H9 (cell line): ENCODE results near the gene KCNJ10. TPM values are rescaled to one million over a fixed set of nuclear protein-coding genes. Genes with fewer than 3 reads are reported as not detected.

Source experiments
- DNase-seq: peaks from one replicate; pipeline ENCODE4 v3.0.0-alpha.2; 2017
- H2AFZ ChIP-seq: one replicate; pipeline ENCODE4 v1.6.1; 2013; ENCODE audit warnings: mild to moderate bottlenecking, low read length, control low read depth, moderate library complexity
- H2AK5ac ChIP-seq: 2 replicates; pipeline ENCODE4 v1.6.1; 2013; ENCODE audit warnings: low read length, control low read depth, mixed read lengths; ENCODE audit not compliant: insufficient read length
- H2BK120ac ChIP-seq: one replicate; pipeline ENCODE4 v1.6.1; 2013; ENCODE audit warnings: low read depth, mild to moderate bottlenecking, low read length, control low read depth, inconsistent platforms; ENCODE audit not compliant: poor library complexity, severe bottlenecking
- H2BK12ac ChIP-seq: 2 replicates; pipeline ENCODE4 v1.6.1; 2013; ENCODE audit warnings: low read length, control low read depth, mixed read lengths, low read depth; ENCODE audit not compliant: insufficient read length
- H2BK15ac ChIP-seq: 2 replicates; pipeline ENCODE4 v1.6.1; 2013; ENCODE audit warnings: low read depth, low read length, control low read depth
- H2BK20ac ChIP-seq: one replicate; pipeline ENCODE4 v1.6.1; 2013; ENCODE audit warnings: low read depth, mild to moderate bottlenecking, low read length, control low read depth, inconsistent platforms; ENCODE audit not compliant: poor library complexity, severe bottlenecking
- H2BK5ac ChIP-seq: 2 replicates; pipeline ENCODE4 v1.6.1; 2013; ENCODE audit warnings: low read length, control low read depth, mixed read lengths; ENCODE audit not compliant: insufficient read length
- H3K14ac ChIP-seq: 2 replicates; pipeline ENCODE4 v1.6.1; 2013; ENCODE audit warnings: low read length, control low read depth; ENCODE audit not compliant: insufficient read depth
- H3K18ac ChIP-seq: 2 replicates; pipeline ENCODE4 v1.6.1; 2013; ENCODE audit warnings: low read depth, mild to moderate bottlenecking, mixed read lengths, low read length, control low read depth; ENCODE audit not compliant: insufficient read length
- H3K23ac ChIP-seq: 2 replicates; pipeline ENCODE4 v1.6.1; 2013; ENCODE audit warnings: low read length, control low read depth, mixed read lengths, low read depth; ENCODE audit not compliant: insufficient read length
- H3K23me2 ChIP-seq: 2 replicates; pipeline ENCODE4 v1.6.1; 2013; ENCODE audit warnings: low read depth, mild to moderate bottlenecking, mixed read lengths, low read length, control low read depth; ENCODE audit not compliant: insufficient read length, poor library complexity, severe bottlenecking
- H3K27ac ChIP-seq: 2 replicates; pipeline ENCODE4 v1.5.1; 2013; ENCODE audit warnings: low read length, control low read depth, mixed read lengths, low read depth; ENCODE audit not compliant: insufficient read length
- H3K27me3 ChIP-seq: 2 replicates; pipeline ENCODE4 v1.6.1; 2013; ENCODE audit warnings: low read length, control low read depth, inconsistent platforms; ENCODE audit not compliant: insufficient read depth
- H3K4ac ChIP-seq: 2 replicates; pipeline ENCODE4 v1.6.1; 2013; ENCODE audit warnings: low read depth, mild to moderate bottlenecking, control low read depth, inconsistent platforms, low read length, moderate library complexity
- H3K4me1 ChIP-seq: 2 replicates; pipeline ENCODE4 v1.6.1; 2013; ENCODE audit warnings: low read length, control low read depth, inconsistent platforms; ENCODE audit not compliant: insufficient read depth
- H3K4me2 ChIP-seq: 2 replicates; pipeline ENCODE4 v1.6.1; 2013; ENCODE audit warnings: low read length, control low read depth, mixed read lengths; ENCODE audit not compliant: insufficient read length, insufficient read depth
- H3K56ac ChIP-seq: 2 replicates; pipeline ENCODE4 v1.6.1; 2013; ENCODE audit warnings: low read depth, mild to moderate bottlenecking, mixed read lengths, low read length, control low read depth; ENCODE audit not compliant: insufficient read length
- H3K79me1 ChIP-seq: 2 replicates; pipeline ENCODE4 v1.6.1; 2013; ENCODE audit warnings: low read depth, mild to moderate bottlenecking, moderate library complexity, low read length, control low read depth, inconsistent platforms; ENCODE audit not compliant: insufficient read depth, poor library complexity, severe bottlenecking
- H3K79me2 ChIP-seq: 2 replicates; pipeline ENCODE4 v1.6.1; 2013; ENCODE audit warnings: low read length, control low read depth, inconsistent platforms; ENCODE audit not compliant: insufficient read depth
- H3K9ac ChIP-seq: 2 replicates; pipeline ENCODE4 v1.6.1; 2013; ENCODE audit warnings: low read length, control low read depth, mixed read lengths; ENCODE audit not compliant: insufficient read length; ENCODE audit errors: extremely low read depth
- H3K9me3 ChIP-seq: one replicate; pipeline ENCODE4 v1.6.1; 2013; ENCODE audit warnings: low read depth, low read length, inconsistent platforms; ENCODE audit not compliant: control insufficient read depth
- H3T11ph ChIP-seq: one replicate; pipeline ENCODE4 v1.6.1; 2013; ENCODE audit warnings: mild to moderate bottlenecking, low read length, control low read depth, inconsistent platforms
- H4K20me1 ChIP-seq: one replicate; pipeline ENCODE4 v1.6.1; 2013; ENCODE audit not compliant: control insufficient read depth, insufficient read length, insufficient read depth
- H4K5ac ChIP-seq: 2 replicates; pipeline ENCODE4 v1.6.1; 2013; ENCODE audit warnings: low read depth, mild to moderate bottlenecking, mixed read lengths, low read length, control low read depth; ENCODE audit not compliant: insufficient read length
- H4K8ac ChIP-seq: replicated peaks from 2 replicates; pipeline ENCODE4 v1.6.1; 2013; ENCODE audit warnings: low read length, control low read depth, mixed read lengths, low read depth; ENCODE audit not compliant: insufficient read length
- H4K91ac ChIP-seq: 2 replicates; pipeline ENCODE4 v1.6.1; 2013; ENCODE audit warnings: low read depth, mild to moderate bottlenecking, moderate library complexity, mixed read lengths, low read length, control low read depth; ENCODE audit not compliant: insufficient read length
- H3K27ac Mint-ChIP-seq, 3 experiments: 2 replicates in 2 of 3; 3 replicates in 1 of 3; pipeline ENCODE4 v1.8.0; 2020 to 2021; ENCODE audit warnings: mixed read lengths in 3 of 3, mild to moderate bottlenecking in 1 of 3, moderate library complexity in 1 of 3
- H3K27me3 Mint-ChIP-seq: 2 replicates; pipeline ENCODE4 v1.8.0; 2021; ENCODE audit warnings: low read depth, mild to moderate bottlenecking, moderate library complexity, mixed read lengths
- H3K36me3 Mint-ChIP-seq, 3 experiments: 2 replicates in 2 of 3; 3 replicates in 1 of 3; pipeline ENCODE4 v1.8.0; 2020 to 2021; ENCODE audit warnings: low read depth in 3 of 3, mixed read lengths in 3 of 3; ENCODE audit not compliant: insufficient read depth in 1 of 3
- H3K4me1 Mint-ChIP-seq, 2 experiments: 2 replicates each; pipeline ENCODE4 v1.8.0; 2020; ENCODE audit warnings: mixed read lengths in 2 of 2
- H3K4me3 Mint-ChIP-seq, 2 experiments: 2 replicates in 1 of 2; 3 replicates in 1 of 2; pipeline ENCODE4 v1.8.0; 2020 to 2021; ENCODE audit warnings: mild to moderate bottlenecking in 2 of 2, mixed read lengths in 2 of 2, moderate library complexity in 1 of 2
- H3K9me3 Mint-ChIP-seq, 2 experiments: 2 replicates in 1 of 2; 3 replicates in 1 of 2; pipeline ENCODE4 v1.8.0; 2020; ENCODE audit warnings: mild to moderate bottlenecking in 2 of 2, mixed read lengths in 2 of 2, moderate library complexity in 1 of 2
- CTCF ChIP-seq: fragments of 200-600 bp; sonication (generic); conservative IDR thresholded peaks from 3 replicates; pipeline ENCODE4 v1.8.0; 2021; ENCODE audit warnings: antibody characterized with exemption, mild to moderate bottlenecking
- WGBS: extraction: QIAGEN DNeasy Blood & Tissue Kit; methylation state at CpG from one replicate; pipeline ENCODE4 v1.1.7; 2013; ENCODE audit warnings: missing lambda C conversion rate, low lambda C conversion rate, mixed read lengths; ENCODE audit not compliant: insufficient read length; ENCODE audit errors: extremely low coverage; 5-methylcytosine and 5-hydroxymethylcytosine counted together
- total RNA-seq: library from RNA; stranded (reverse); gene quantifications from 2 replicates; pipeline ENCODE4 v1.2.1, GENCODE V29; 2021

Gene KCNJ10
- total RNA-seq, 1 experiment from 2014 or later, result 0.44 TPM

DNA sequence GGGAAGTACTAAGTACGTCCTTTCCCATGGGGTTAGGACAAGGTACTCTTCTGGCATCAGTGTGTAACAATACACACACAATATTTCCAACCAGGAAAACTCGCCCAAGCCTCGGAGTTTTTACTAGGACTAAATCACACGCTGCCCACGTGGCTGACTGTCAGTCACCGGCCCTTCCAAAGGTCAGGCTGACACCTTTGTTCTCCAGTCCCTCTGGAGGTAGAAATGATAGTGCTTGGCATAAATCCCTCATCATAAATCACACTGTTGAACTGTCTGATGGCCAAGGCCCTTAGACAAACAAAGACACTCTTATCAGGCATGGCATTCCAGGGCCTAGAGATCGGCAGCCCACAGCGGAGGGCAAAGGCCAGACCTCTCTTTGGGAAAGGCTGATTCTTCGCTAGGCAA is 99.0 kb downstream of the KCNJ10 start:
- Histone ChIP-seq H3K27me3 (no peaks in the 10 kb centered on the region), H3K4ac (no peak overlapping the region), H3K4me1 (no peaks in the 10 kb centered on the region), H4K5ac (no peak overlapping the region), H3K27ac (no peak overlapping the region), H2AK5ac (no peak overlapping the region), H3K14ac (no peak overlapping the region), H3K9ac (no peak overlapping the region), H2AFZ (no peak overlapping the region), H2BK20ac (no peak overlapping the region), H4K8ac (no peak overlapping the region), H3K56ac (no peak overlapping the region), H2BK5ac (no peak overlapping the region), H3K18ac (no peak overlapping the region), H3K79me1 (no peaks in the 10 kb centered on the region), H3K23ac (no peak overlapping the region), H2BK12ac (no peak overlapping the region), H4K91ac (no peak overlapping the region), H2BK120ac (no peak overlapping the region), H4K20me1 (no peaks in the 10 kb centered on the region), H3K4me2 (no peak overlapping the region), H2BK15ac (no peak overlapping the region), H3T11ph (no peak overlapping the region), H3K9me3 (no peaks in the 10 kb centered on the region), H3K23me2 (no peaks in the 10 kb centered on the region), H3K79me2 (no peaks in the 10 kb centered on the region)
- Mint-ChIP-seq H3K9me3 (no peaks in the 10 kb centered on the region), H3K27me3 (no peaks in the 10 kb centered on the region; the same call in 1 of the 2 replicates), H3K4me3 (no peak overlapping the region), H3K27ac (no peak overlapping the region), H3K36me3 (no peaks in the 10 kb centered on the region), H3K4me1 (peaks cover 0 to 7% of the 10 kb centered on the region in 2 experiments; a peak in 1 of 4 replicates)
- TF ChIP-seq CTCF, result no peak
- peak; percentile 13 for DNase-seq
- no CpG with 5 or more reads among the region's 9 CpGs for WGBS
